Trophoblast cell (in vitro differentiated cells and primary cell): Measurements from ENCODE around the gene SBK2.

Experiments
- DNase-seq, 2 donors: peaks; one replicate each; pipeline ENCODE4 v3.0.0-alpha.2; 2016
- H2AFZ ChIP-seq: 2 replicates; pipeline ENCODE4 v1.6.1; 2013; ENCODE audit warnings: low read length, moderate library complexity, mild to moderate bottlenecking; ENCODE audit not compliant: insufficient read depth, poor library complexity
- H2AK5ac ChIP-seq: 2 replicates; pipeline ENCODE4 v1.6.1; 2013; ENCODE audit warnings: mild to moderate bottlenecking, low read length
- H2BK120ac ChIP-seq: 2 replicates; pipeline ENCODE4 v1.6.1; 2013; ENCODE audit warnings: low read length, mild to moderate bottlenecking, moderate library complexity; ENCODE audit not compliant: insufficient read depth, poor library complexity
- H2BK12ac ChIP-seq: 2 replicates; pipeline ENCODE4 v1.6.1; 2013; ENCODE audit warnings: mild to moderate bottlenecking, low read length, moderate library complexity
- H2BK5ac ChIP-seq: 2 replicates; pipeline ENCODE4 v1.6.1; 2013; ENCODE audit warnings: low read length, low read depth, moderate library complexity, mild to moderate bottlenecking; ENCODE audit not compliant: poor library complexity
- H3K14ac ChIP-seq: 2 replicates; pipeline ENCODE4 v1.6.1; 2013; ENCODE audit warnings: mild to moderate bottlenecking, low read length
- H3K18ac ChIP-seq: 2 replicates; pipeline ENCODE4 v1.6.1; 2013; ENCODE audit warnings: mild to moderate bottlenecking, low read length
- H3K23ac ChIP-seq: 2 replicates; pipeline ENCODE4 v1.6.1; 2013; ENCODE audit warnings: low read length
- H3K27ac ChIP-seq: 2 replicates; pipeline ENCODE4 v1.5.1; 2013; ENCODE audit warnings: low read depth, mild to moderate bottlenecking, inconsistent platforms, low read length, moderate library complexity
- H3K27me3 ChIP-seq: 2 replicates; pipeline ENCODE4 v1.6.1; 2013; ENCODE audit warnings: inconsistent platforms, mild to moderate bottlenecking, low read length, moderate library complexity; ENCODE audit not compliant: insufficient read depth
- H3K36me3 ChIP-seq, 2 experiments: 1 replicate in 1 of 2; 2 replicates in 1 of 2; pipeline ENCODE4 v1.6.1; 2013; ENCODE audit warnings: low read length in 2 of 2, mild to moderate bottlenecking in 2 of 2, moderate library complexity in 1 of 2; ENCODE audit not compliant: insufficient read depth in 2 of 2, control insufficient read depth in 1 of 2
- H3K4ac ChIP-seq: 2 replicates; pipeline ENCODE4 v1.6.1; 2013; ENCODE audit warnings: low read depth, mild to moderate bottlenecking, low read length, moderate library complexity
- H3K4me1 ChIP-seq, 2 experiments: 1 replicate in 1 of 2; 2 replicates in 1 of 2; pipeline ENCODE4 v1.6.1; 2013; ENCODE audit warnings: low read length in 2 of 2, mild to moderate bottlenecking in 2 of 2, moderate library complexity in 1 of 2; ENCODE audit not compliant: insufficient read depth in 2 of 2, control insufficient read depth in 1 of 2
- H3K4me2 ChIP-seq: 2 replicates; pipeline ENCODE4 v1.6.1; 2013; ENCODE audit warnings: inconsistent platforms, mild to moderate bottlenecking, low read length, moderate library complexity
- H3K4me3 ChIP-seq: 2 replicates; pipeline ENCODE4 v1.5.1; 2013; ENCODE audit warnings: mild to moderate bottlenecking, low read depth, low read length, inconsistent platforms
- H3K79me1 ChIP-seq: one replicate; pipeline ENCODE4 v1.6.1; 2013; ENCODE audit warnings: low read length
- H3K79me2 ChIP-seq: 2 replicates; pipeline ENCODE4 v1.6.1; 2013; ENCODE audit warnings: low read length, mild to moderate bottlenecking; ENCODE audit not compliant: control insufficient read depth, insufficient read depth, poor library complexity
- H3K9ac ChIP-seq: 2 replicates; pipeline ENCODE4 v1.6.1; 2013; ENCODE audit warnings: mild to moderate bottlenecking, low read length
- H3K9me3 ChIP-seq: 2 replicates; pipeline ENCODE4 v1.6.1; 2013; ENCODE audit warnings: low read depth, mild to moderate bottlenecking, control low read depth, inconsistent platforms, low read length; ENCODE audit not compliant: insufficient read depth
- H4K12ac ChIP-seq: 2 replicates; pipeline ENCODE4 v1.6.1; 2013; ENCODE audit warnings: low read depth, mild to moderate bottlenecking, low read length, moderate library complexity
- H4K8ac ChIP-seq: 2 replicates; pipeline ENCODE4 v1.6.1; 2013; ENCODE audit warnings: low read depth, mild to moderate bottlenecking, low read length, moderate library complexity
- H4K91ac ChIP-seq: one replicate; pipeline ENCODE4 v1.6.1; 2013; ENCODE audit warnings: low read depth, mild to moderate bottlenecking, low read length, moderate library complexity
- WGBS: extraction: QIAGEN DNeasy Blood & Tissue Kit; methylation state at CpG from one replicate; pipeline ENCODE4 v1.1.7; 2013; ENCODE audit warnings: missing lambda C conversion rate; ENCODE audit not compliant: insufficient read length, insufficient coverage; ENCODE audit errors: extremely low coverage; 5-methylcytosine and 5-hydroxymethylcytosine counted together

SBK2 gene

GRCh38 chr19:55479045-55479444 is 57.9 kb downstream of the SBK2 start:
- no peak overlapping the region for H3K18ac ChIP-seq

More at GRCh38 chr19:55479045-55479444, 57.9 kb downstream of the SBK2 start:
- H3K27ac ChIP-seq, result no peak overlapping the region
- peaks cover 11 to 13% of the 10 kb centered on the region in 2 experiments for H3K4me1 ChIP-seq
- WGBS, result no CpG with 5 or more reads among the region's 17 CpGs
- no peak overlapping the region for H2BK5ac ChIP-seq
- no peak overlapping the region for H2BK120ac ChIP-seq
- H3K79me1 ChIP-seq, result peaks cover 4% of the 10 kb centered on the region
- H2AFZ ChIP-seq, result no peak overlapping the region
- H3K4me2 ChIP-seq, result no peak overlapping the region
- H4K12ac ChIP-seq, result no peak overlapping the region
- DNase-seq, result no peak
- no peak overlapping the region for H4K91ac ChIP-seq
- no peaks in the 10 kb centered on the region for H3K27me3 ChIP-seq
- H3K14ac ChIP-seq, result no peak overlapping the region
- H3K4me3 ChIP-seq, result no peak overlapping the region
- no peak overlapping the region for H3K23ac ChIP-seq
- H3K36me3 ChIP-seq, result peaks cover 15 to 20% of the 10 kb centered on the region in 2 experiments
- no peak overlapping the region for H2BK12ac ChIP-seq
- peak overlapping the region; percentile 9 for H3K4ac ChIP-seq
- no peak overlapping the region for H3K9ac ChIP-seq
- H3K9me3 ChIP-seq, result peaks cover 1% of the 10 kb centered on the region
- H3K79me2 ChIP-seq, result no peaks in the 10 kb centered on the region
- no peak overlapping the region for H4K8ac ChIP-seq
- H2AK5ac ChIP-seq, result no peak overlapping the region
